IMR-90 (cell line): ENCODE measurements around the gene CDYL2. TPM values are rescaled to one million over a fixed set of nuclear protein-coding genes. Genes with fewer than 3 reads are reported as not detected.

Experiments
- ATAC-seq: fragments of 200-7000 bp; cut with Tn5 transposase; 2 replicates; pipeline ENCODE4 v1.9.1; 2020; ENCODE audit warnings: low read depth, mild to moderate bottlenecking, moderate library complexity
- BruUV-seq: library from RNA; stranded (reverse); fragments of 400-500 nt; replicated peaks from 2 replicates; lab custom pipeline; 2021; lab: Mats Ljungman, UMichigan
- CTCF ChIA-PET: fragments of 300-600 bp; formaldehyde crosslinking; extraction: SDS; loops from one replicate; lab custom pipeline; 2021; ENCODE audit warnings: antibody characterized with exemption; lab: Yijun Ruan, JAX
- POLR2A ChIA-PET: fragments of 300-600 bp; sonication (Branson Sonifier 250); formaldehyde crosslinking; loops from one replicate; lab custom pipeline; 2022; ENCODE audit warnings: antibody characterized with exemption; ENCODE audit not compliant: unreplicated experiment; lab: Charles Lee
- DNase-seq: peaks from one replicate; pipeline ENCODE4 v3.0.0; 2013
- H2AFZ ChIP-seq: replicated peaks from 2 replicates; pipeline ENCODE3; 2013; ENCODE audit warnings: low read length, mild to moderate bottlenecking; ENCODE audit not compliant: poor library complexity
- H2AK5ac ChIP-seq: 2 replicates; pipeline ENCODE4 v1.6.1; 2013; ENCODE audit warnings: low read depth, low read length, inconsistent platforms
- H2AK9ac ChIP-seq: replicated peaks from 2 replicates; pipeline ENCODE3; 2013; ENCODE audit warnings: mild to moderate bottlenecking, low read depth, low read length, moderate library complexity; ENCODE audit not compliant: poor library complexity
- H2BK120ac ChIP-seq: 2 replicates; pipeline ENCODE4 v1.6.1; 2013; ENCODE audit warnings: low read depth, low read length, inconsistent platforms
- H2BK15ac ChIP-seq: 3 replicates; pipeline ENCODE4 v1.6.1; 2013; ENCODE audit warnings: low read depth, low read length, inconsistent platforms
- H2BK20ac ChIP-seq: 2 replicates; pipeline ENCODE4 v1.6.1; 2013; ENCODE audit warnings: low read depth, mild to moderate bottlenecking, inconsistent platforms, low read length, moderate library complexity
- H2BK5ac ChIP-seq: 2 replicates; pipeline ENCODE4 v1.6.1; 2013; ENCODE audit warnings: mild to moderate bottlenecking, low read depth, low read length, inconsistent platforms; ENCODE audit not compliant: poor library complexity, severe bottlenecking
- H3K14ac ChIP-seq: replicated peaks from 2 replicates; pipeline ENCODE4 v1.6.1; 2013; ENCODE audit warnings: low read depth, low read length, inconsistent platforms
- H3K18ac ChIP-seq: 2 replicates; pipeline ENCODE4 v1.6.1; 2013; ENCODE audit warnings: low read depth, low read length, control low read depth
- H3K23ac ChIP-seq: 2 replicates; pipeline ENCODE4 v1.6.1; 2013; ENCODE audit warnings: low read depth, low read length, inconsistent platforms
- H3K27ac ChIP-seq: 2 replicates; pipeline ENCODE4 v1.5.1; 2013; ENCODE audit warnings: mild to moderate bottlenecking, control low read depth, low read length; ENCODE audit not compliant: insufficient read depth
- H3K27me3 ChIP-seq: 2 replicates; pipeline ENCODE4 v1.6.1; 2013; ENCODE audit warnings: low read length; ENCODE audit not compliant: control insufficient read depth, insufficient read depth
- H3K36me3 ChIP-seq: 2 replicates; pipeline ENCODE4 v1.6.1; 2013; ENCODE audit warnings: low read length, mixed read lengths; ENCODE audit not compliant: control insufficient read depth, insufficient read depth
- H3K4ac ChIP-seq: 2 replicates; pipeline ENCODE4 v1.6.1; 2013; ENCODE audit warnings: low read depth, low read length, inconsistent platforms
- H3K4me1 ChIP-seq: 2 replicates; pipeline ENCODE4 v1.6.1; 2013; ENCODE audit warnings: low read length, mixed read lengths; ENCODE audit not compliant: control insufficient read depth, insufficient read depth
- H3K4me2 ChIP-seq: 2 replicates; pipeline ENCODE4 v1.6.1; 2013; ENCODE audit warnings: low read depth, mild to moderate bottlenecking, control low read depth, low read length, moderate library complexity
- H3K4me3 ChIP-seq: 2 replicates; pipeline ENCODE4 v1.5.1; 2013; ENCODE audit warnings: low read depth, mild to moderate bottlenecking, control low read depth, low read length, moderate library complexity; ENCODE audit not compliant: insufficient read depth
- H3K56ac ChIP-seq: 2 replicates; pipeline ENCODE4 v1.6.1; 2013; ENCODE audit warnings: low read length, inconsistent platforms; ENCODE audit not compliant: insufficient read depth; ENCODE audit errors: extremely low read depth
- H3K79me1 ChIP-seq, 2 experiments: 2 replicates each; pipeline ENCODE4 v1.6.1; 2013; ENCODE audit warnings: low read length in 2 of 2, inconsistent platforms in 1 of 2, low read depth in 1 of 2
- H3K9ac ChIP-seq: 2 replicates; pipeline ENCODE4 v1.6.1; 2013; ENCODE audit warnings: low read depth, low read length, control low read depth
- H3K9me1 ChIP-seq: 2 replicates; pipeline ENCODE4 v1.6.1; 2013; ENCODE audit warnings: low read length, inconsistent platforms; ENCODE audit not compliant: insufficient read depth
- H3K9me3 ChIP-seq: 2 replicates; pipeline ENCODE4 v1.6.1; 2013; ENCODE audit warnings: low read length; ENCODE audit not compliant: control insufficient read depth, insufficient read depth
- H4K20me1 ChIP-seq: 2 replicates; pipeline ENCODE4 v1.6.1; 2013; ENCODE audit warnings: low read length, inconsistent platforms; ENCODE audit not compliant: insufficient read depth
- H4K5ac ChIP-seq: 2 replicates; pipeline ENCODE4 v1.6.1; 2013; ENCODE audit warnings: mild to moderate bottlenecking, low read depth, low read length, control low read depth
- H4K8ac ChIP-seq, 2 experiments: 2 replicates each; pipeline ENCODE4 v1.6.1; 2013; ENCODE audit warnings: low read depth in 2 of 2, low read length in 2 of 2, control low read depth in 1 of 2, inconsistent platforms in 1 of 2
- H4K91ac ChIP-seq: 2 replicates; pipeline ENCODE4 v1.6.1; 2013; ENCODE audit warnings: low read depth, low read length, inconsistent platforms; ENCODE audit not compliant: insufficient read depth
- BHLHE40 ChIP-seq: fragments of 150-350 bp; IDR thresholded peaks from 2 replicates; pipeline ENCODE4 v1.6.1; 2016; ENCODE audit warnings: mild to moderate bottlenecking, low read depth, low read length
- CEBPB ChIP-seq: IDR thresholded peaks from 2 replicates; pipeline ENCODE4 v1.6.1; 2012; ENCODE audit warnings: low read depth, low read length, improper control_type of control experiment
- CTCF ChIP-seq: conservative IDR thresholded peaks from 2 replicates; pipeline ENCODE4 v1.5.1; 2012; ENCODE audit warnings: mild to moderate bottlenecking, low read depth, low read length, improper control_type of control experiment
- ELK1 ChIP-seq: fragments of 150-350 bp; IDR thresholded peaks from 2 replicates; pipeline ENCODE4 v1.6.1; 2016; ENCODE audit warnings: low read depth, mild to moderate bottlenecking, low read length, moderate library complexity, borderline replicate concordance
- FOS ChIP-seq: fragments of 150-350 bp; IDR thresholded peaks from 2 replicates; pipeline ENCODE4 v1.6.1; 2016; ENCODE audit warnings: low read depth, low read length
- MAFK ChIP-seq: IDR thresholded peaks from 2 replicates; pipeline ENCODE4 v1.6.1; 2012; ENCODE audit warnings: low read depth, low read length, improper control_type of control experiment
- MXI1 ChIP-seq: IDR thresholded peaks from 2 replicates; pipeline ENCODE4 v1.6.1; 2012; ENCODE audit warnings: low read depth, mild to moderate bottlenecking, low read length, moderate library complexity, borderline replicate concordance
- NFE2L2 ChIP-seq: fragments of 150-350 bp; IDR thresholded peaks from 2 replicates; pipeline ENCODE4 v1.6.1; 2016; ENCODE audit warnings: low read depth, mild to moderate bottlenecking, low read length
- RAD21 ChIP-seq: IDR thresholded peaks from 2 replicates; pipeline ENCODE4 v1.6.1; 2012; ENCODE audit warnings: low read length, improper control_type of control experiment
- RFX5 ChIP-seq: IDR thresholded peaks from 2 replicates; pipeline ENCODE4 v1.8.0; 2012; ENCODE audit warnings: low read depth, mild to moderate bottlenecking, low read length, moderate library complexity
- SMC3 ChIP-seq: fragments of 150-350 bp; IDR thresholded peaks from 2 replicates; pipeline ENCODE4 v1.6.1; 2016; ENCODE audit warnings: low read depth, mild to moderate bottlenecking, antibody characterized with exemption, low read length, moderate library complexity
- USF2 ChIP-seq: fragments of 150-350 bp; IDR thresholded peaks from 2 replicates; pipeline ENCODE4 v1.6.1; 2017; ENCODE audit warnings: mild to moderate bottlenecking, antibody characterized with exemption, low read length, low read depth
- WGBS, 2 experiments: methylation state at CpG; one replicate each; pipeline versions ENCODE4 v1.1.5 to v1.1.7; 2013; ENCODE audit warnings: missing lambda C conversion rate in 2 of 2; ENCODE audit not compliant: insufficient read length in 1 of 2; ENCODE audit errors: extremely low coverage in 2 of 2; 5-methylcytosine and 5-hydroxymethylcytosine counted together
- dilution Hi-C: fragments of 300-500 bp; cut with HindIII; formaldehyde crosslinking; loops from one replicate; pipeline ENCODE4 v1.14.3; 2018; ENCODE audit warnings: low sequenced_read_pairs; ENCODE audit not compliant: unreplicated experiment
- in situ Hi-C: fragments of 300-500 bp; cut with MboI; formaldehyde crosslinking; loops from 3 replicates; pipeline ENCODE4 v1.14.3; 2019; ENCODE audit warnings: low sequenced_read_pairs, inconsistent platforms, mixed read lengths
- intact Hi-C: fragments of 100-400 bp; cut with micrococcal nuclease; formaldehyde crosslinking; loops from 2 replicates; pipeline ENCODE4 v1.10.0; 2022
- polyA plus RNA-seq, 3 experiments: library from polyadenylated mRNA; depleted of rRNA; stranded (reverse); fragments of >200 nt; gene quantifications; 2 replicates each; pipeline ENCODE4 v1.2.3, GENCODE V29; 2012; ENCODE audit warnings: low replicate concordance in 1 of 3
- total RNA-seq: library from RNA; depleted of rRNA; stranded (reverse); fragments of >200 nt; gene quantifications from 2 replicates; pipeline ENCODE4 v1.2.3, GENCODE V29; 2012

Gene CDYL2
- total and polyA plus RNA-seq, 2 of the 4 experiments (the other 2 are of a cell fraction), result 1.2 to 3.9 TPM

GRCh38 chr16:80733407-80733806, 71.0 kb downstream of the CDYL2 start:
- H3K4me2 ChIP-seq, result no peak overlapping the region
- peaks cover 2% of the 10 kb centered on the region; the same call in 1 of the 2 replicates for H3K9me3 ChIP-seq
- POLR2A ChIA-PET, result no interaction called here
- no peaks in the 10 kb centered on the region for H4K20me1 ChIP-seq
- WGBS, 2 experiments, result no CpG with 5 or more reads among the region's 2 CpGs
- no peak overlapping the region for H4K8ac ChIP-seq
- H3K27me3 ChIP-seq, result no peaks in the 10 kb centered on the region
- H3K27ac ChIP-seq, result no peak overlapping the region
- in situ Hi-C loops (no loop called here), dilution Hi-C loops (no loop called here), intact Hi-C loops (no loop called here)
- H3K9ac ChIP-seq, result no peak overlapping the region
- H3K4me3 ChIP-seq, result no peak overlapping the region
- no peak overlapping the region for H2BK20ac ChIP-seq
- no peak overlapping the region for H2BK120ac ChIP-seq
- H2AK9ac ChIP-seq, result no peak overlapping the region
- no peak overlapping the region for H4K91ac ChIP-seq
- H2AFZ ChIP-seq, result no peak overlapping the region
- no peak overlapping the region for H2BK15ac ChIP-seq
- H3K9me1 ChIP-seq, result no peaks in the 10 kb centered on the region
- ATAC-seq (no peak), DNase-seq (no peak)
- no peaks in the 10 kb centered on the region for H3K4me1 ChIP-seq
- H3K4ac ChIP-seq, result no peak overlapping the region
- H3K79me1 ChIP-seq, result no peaks in the 10 kb centered on the region; a peak in 1 of 4 replicates
- no peak overlapping the region for H3K23ac ChIP-seq
- H3K14ac ChIP-seq, result no peak overlapping the region
- no peak overlapping the region for H4K5ac ChIP-seq
- H2BK5ac ChIP-seq, result no peak overlapping the region
- H3K56ac ChIP-seq, result no peak overlapping the region
- BruUV-seq, result no TSS peak
- no peaks in the 10 kb centered on the region for H3K36me3 ChIP-seq
- TF ChIP-seq SMC3 (no peak), USF2 (no peak), FOS (no peak), RAD21 (no peak), NFE2L2 (no peak), CEBPB (no peak), BHLHE40 (no peak), MXI1 (no peak), RFX5 (no peak), ELK1 (no peak), MAFK (no peak), CTCF (no peak)
- CTCF ChIA-PET, result no interaction called here
- no peak overlapping the region for H2AK5ac ChIP-seq
- no peak overlapping the region for H3K18ac ChIP-seq
